ENCODE measurements around the gene POLD4.
A peak's percentile ranks its signal among the peaks of the same experiment; 100 is the strongest.

POLD4 gene

GRCh38 chr11:67315325-67315909 lies 37.9 kb downstream of the POLD4 start:
- no peak for DNase-seq (ENCODE audit: low spot score)

DNA sequence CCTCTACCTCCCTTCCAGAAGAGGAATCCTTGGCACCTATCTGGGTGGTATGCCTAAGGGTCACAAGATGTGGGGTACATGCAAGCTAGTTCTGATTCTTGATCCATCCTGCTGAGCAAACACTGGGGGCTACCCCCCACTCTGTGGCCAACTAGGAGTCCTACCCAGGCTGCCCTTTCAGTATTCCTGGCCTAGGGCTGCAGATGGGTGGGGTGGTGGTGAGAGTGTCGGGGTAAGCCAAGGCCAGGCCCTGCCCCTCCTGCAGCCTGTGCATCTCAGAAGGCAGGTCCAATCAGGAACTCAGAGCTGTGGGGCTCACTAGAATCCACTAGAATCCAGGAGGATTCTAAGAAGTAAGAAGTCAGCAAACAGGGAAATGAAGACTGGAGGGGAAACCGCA lies 39.1 kb downstream of the POLD4 start:
- no peak for DNase-seq (ENCODE audit: low spot score)

- no peak for DNase-seq (ENCODE audit: low spot score)
These were observed 40.0 kb downstream of the POLD4 start for GRCh38 chr11:67313125-67313890.

DNA sequence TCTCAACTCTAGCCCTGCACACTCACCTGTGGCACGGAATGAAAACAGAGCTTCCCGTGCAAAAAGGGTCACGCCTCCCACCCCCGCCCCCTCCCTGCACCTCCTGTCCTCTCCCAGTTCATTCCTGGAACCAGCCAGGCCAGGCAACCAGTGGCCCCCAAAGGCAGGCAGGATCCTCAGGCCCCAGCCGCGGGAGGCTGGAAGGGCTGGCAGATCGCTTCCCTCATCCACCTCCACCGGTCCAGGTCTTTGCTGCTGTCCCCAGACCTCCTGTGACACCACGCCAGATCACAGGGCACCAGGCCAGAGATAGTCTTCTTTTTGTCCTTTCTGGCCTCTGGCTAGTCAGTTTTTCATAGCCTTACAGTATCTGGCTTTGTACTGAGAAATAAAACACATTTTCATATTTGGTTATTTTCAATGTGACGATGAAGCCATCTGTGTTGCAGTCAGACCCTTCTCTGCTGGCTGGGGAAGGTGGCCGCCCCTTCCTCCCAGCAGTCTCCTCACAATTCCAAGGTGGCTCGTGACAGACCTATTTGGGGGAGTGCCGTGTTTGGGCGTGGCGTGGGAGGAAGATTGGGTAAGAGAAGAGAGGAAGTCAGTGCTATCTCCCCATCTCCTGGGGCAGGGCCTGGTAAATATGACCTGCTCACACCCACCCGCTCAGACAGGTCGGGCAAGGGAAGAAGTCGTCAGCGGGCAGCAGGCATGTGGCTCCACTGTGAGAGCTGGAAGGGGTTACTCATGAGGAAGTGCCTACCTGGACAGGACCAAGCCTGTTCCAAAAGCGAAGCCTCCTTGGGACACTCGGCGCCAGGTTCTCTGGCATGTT lies 40.9 kb downstream of the POLD4 start:
- DNase-seq (ENCODE audit: low spot score): no peak

GRCh38 chr11:67311556-67312082 lies 41.7 kb downstream of the POLD4 start:
- no peak for DNase-seq (ENCODE audit: low spot score)

- no peak for DNase-seq (ENCODE audit: low spot score)
These were observed 42.2 kb downstream of the POLD4 start for GRCh38 chr11:67311051-67311555.

DNA sequence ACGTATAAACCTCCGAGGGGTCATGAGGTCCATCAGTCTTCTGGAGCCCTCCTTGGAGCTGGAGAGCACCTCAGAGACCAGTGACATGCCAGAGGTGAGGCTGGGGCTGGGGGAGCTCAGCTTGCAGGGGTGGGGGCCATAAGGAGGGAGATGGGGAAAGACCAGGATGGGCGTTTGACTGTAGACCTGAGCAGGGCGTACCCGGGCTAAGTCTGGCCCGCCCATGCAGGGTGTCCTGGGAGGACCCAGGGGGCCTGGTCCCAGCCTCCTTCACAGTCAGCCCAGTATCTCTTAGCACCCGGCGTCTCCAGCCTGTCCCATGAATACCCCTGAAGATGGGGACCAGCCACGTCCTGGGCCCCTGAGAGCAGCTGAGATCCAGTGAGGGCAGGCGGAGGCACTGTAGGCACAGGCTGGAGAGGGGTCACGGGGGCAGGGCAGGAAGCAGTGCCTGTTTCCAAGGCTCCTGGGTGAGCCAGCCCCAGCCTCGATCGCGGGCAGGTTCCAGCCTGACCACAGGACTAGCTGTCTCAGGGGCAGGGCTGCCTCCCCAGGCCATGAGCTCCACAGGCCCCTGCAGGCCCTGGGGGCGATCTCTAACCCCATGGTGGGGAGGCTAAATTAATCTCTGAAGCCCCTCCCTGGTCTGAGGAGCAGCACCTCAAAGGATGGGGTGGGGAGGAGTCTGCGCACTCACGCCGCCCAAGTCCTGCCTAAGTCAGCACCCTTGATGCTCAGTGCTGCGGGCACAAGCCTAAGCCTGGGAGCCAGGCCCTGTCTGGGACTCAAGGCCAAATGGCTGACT lies 42.9 kb downstream of the POLD4 start:
- no peak for DNase-seq (ENCODE audit: low spot score)

DNA sequence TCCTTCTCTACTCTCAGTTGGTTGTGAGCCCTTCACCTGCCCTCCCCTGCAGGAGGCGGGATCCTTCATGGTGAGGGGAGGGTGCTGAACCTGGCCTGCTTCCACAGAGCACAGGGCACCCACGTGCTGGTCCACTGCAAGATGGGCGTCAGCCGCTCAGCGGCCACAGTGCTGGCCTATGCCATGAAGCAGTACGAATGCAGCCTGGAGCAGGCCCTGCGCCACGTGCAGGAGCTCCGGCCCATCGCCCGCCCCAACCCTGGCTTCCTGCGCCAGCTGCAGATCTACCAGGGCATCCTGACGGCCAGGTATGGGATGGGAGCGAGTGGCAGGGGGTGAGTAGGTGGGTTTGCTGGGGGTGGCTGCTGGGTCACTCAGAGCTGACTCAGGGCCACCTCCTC lies 43.7 kb downstream of the POLD4 start:
- DNase-seq (ENCODE audit: low spot score): no peak

DNA sequence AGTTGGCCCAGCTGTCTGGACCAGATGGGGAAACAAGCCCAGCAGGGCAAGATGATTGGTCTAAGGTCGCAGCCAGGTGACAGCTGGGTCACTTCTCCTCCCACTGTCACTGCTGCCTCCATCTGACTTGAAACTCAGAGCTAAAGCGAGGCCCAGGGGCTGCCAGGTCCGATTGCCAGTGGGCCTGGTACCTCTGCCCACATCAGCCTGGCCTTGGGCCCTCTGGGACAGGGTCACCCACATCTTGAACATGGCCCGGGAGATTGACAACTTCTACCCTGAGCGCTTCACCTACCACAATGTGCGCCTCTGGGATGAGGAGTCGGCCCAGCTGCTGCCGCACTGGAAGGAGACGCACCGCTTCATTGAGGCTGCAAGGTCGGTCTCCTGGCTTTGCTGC lies 44.2 kb downstream of the POLD4 start:
- DNase-seq (ENCODE audit: low spot score): no peak

DNA sequence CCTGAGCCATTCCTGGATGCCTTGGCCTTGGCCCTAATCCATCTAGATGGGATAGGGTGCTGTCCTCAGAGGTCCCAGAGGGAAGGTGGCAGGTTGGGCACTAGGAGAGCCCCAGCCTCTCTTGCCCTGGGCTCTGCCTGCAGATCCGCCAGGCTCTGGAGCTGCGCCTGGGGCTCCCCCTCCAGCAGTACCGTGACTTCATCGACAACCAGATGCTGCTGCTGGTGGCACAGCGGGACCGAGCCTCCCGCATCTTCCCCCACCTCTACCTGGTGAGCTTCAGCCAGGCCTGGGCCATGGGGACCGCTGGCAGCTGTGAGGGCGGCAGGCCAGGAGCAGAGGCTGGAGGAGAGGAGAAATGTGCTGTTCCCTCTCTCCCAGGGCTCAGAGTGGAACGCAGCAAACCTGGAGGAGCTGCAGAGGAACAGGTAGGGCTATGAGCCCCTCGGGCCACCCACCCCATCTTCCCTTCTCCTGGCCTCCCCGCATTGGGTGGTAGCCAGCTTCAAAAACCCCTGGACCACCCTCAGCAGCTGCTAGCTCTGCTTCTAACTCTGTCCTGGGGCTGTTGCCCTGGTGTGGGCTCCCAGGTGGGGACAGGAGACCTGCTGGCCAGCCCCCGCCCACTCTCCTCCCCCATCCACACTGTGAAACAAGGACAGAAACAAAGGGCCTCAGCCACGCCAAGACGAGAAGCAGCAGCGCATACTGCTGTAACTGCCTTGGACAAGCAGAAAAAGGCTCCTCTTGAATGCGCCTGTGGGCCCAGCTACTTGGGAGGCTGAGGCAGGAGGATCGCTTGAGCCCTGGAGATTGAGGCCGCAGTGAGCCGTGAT lies 45.1 kb downstream of the POLD4 start:
- DNase-seq (ENCODE audit: low spot score): no peak

GRCh38 chr11:67307545-67308001 lies 45.8 kb downstream of the POLD4 start:
- DNase-seq (ENCODE audit: low spot score): no peak

- DNase-seq (ENCODE audit: low spot score): no peak
These were observed 46.4 kb downstream of the POLD4 start for GRCh38 chr11:67306769-67307544.

DNA sequence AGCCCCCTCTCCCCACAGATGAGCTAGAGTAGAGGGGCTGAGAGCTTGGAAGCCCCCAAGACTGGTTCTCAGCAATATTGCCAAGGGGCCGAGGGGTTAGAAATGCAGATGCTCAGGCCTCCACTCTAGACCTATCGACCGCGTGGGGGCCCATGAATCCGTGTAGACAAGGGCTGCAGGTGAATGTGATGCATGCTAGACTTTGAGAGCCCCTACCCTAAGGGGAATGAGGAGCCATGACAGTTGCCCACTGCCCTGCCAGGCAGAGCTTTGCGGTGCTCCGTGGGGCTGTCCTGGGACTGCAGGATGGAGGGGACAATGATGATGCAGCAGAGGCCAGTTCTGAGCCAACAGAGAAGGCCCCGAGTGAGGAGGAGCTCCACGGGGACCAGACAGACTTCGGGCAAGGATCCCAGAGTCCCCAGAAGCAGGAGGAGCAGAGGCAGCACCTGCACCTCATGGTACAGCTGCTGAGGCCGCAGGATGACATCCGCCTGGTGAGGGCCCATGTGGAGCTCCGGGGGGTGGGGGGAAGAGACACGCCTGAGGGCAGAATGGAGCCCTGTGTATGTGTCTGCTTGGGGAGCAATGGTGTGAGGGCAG lies 48.7 kb downstream of the POLD4 start:
- DNase-seq (ENCODE audit: low spot score): no peak

GRCh38 chr11:67303835-67304411 lies 49.4 kb downstream of the POLD4 start:
- no peak for DNase-seq (ENCODE audit: low spot score)

- DNase-seq (ENCODE audit: low spot score): peak; percentile 66
These were observed 50.1 kb downstream of the POLD4 start, which contains the start of gene SSH3 for GRCh38 chr11:67303132-67303834. Gene SSH3, plus strand, starts transcription at chr11:67303530. Its CDS starts 96 bp downstream, at chr11:67303626.

DNA sequence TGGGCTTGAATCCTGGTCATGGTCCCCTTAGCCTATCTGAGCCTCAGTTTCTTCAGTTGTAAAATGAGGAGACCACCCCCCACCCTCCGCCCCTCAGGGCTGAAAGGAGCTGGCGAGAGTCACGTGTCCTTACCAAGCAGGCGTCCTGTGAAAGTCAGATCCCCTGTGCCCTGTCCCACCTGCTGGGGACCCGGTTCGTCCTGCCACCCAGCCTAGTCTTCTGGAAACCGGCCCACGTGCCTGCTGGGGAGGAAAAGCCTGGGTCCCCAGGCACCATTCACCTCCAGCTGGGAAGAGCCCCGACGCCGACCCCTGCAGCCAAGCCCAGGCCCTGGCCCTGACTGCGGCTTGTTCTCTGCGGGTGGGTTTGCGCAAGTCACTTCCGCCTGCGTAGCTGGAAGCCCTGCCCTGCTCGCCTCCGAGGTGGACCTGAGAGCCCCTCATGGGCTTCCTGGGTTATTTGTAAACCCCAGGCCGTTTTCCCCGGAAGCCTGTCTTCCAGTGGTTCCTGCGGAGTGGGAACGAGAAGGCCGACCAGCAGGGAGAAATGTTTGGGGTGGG lies 50.7 kb downstream of the POLD4 start:
- no peak for DNase-seq (ENCODE audit: low spot score)

DNA sequence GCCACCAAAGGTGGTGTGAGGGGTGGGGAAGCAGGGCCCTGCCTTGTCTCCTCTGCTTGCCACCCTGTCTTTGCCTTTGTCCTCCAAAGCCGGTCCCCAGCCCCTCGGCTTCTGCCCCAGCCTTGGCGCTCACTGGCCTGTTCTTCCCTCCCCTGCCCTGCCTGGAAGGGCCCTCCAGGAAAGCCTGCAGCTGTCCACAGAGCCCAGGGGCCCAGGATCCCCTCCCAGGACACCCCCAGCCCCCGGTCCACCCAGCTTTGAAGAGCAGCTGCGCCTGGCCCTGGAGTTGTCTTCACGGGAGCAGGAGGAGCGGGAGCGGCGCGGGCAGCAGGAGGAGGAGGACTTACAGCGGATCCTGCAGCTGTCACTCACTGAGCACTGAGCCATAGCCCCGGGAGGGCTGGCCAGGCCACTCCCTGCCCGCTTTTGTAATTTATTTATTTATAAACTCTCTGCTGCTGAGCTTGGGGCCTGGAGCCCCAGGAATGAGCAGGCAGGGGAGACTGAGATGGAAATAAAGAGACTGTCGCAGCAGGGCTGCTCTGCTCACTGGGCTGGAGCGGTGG lies 51.3 kb downstream of the POLD4 start:
- DNase-seq (ENCODE audit: low spot score): no peak

Measured in pons (tissue), 1 donor.